Activated T-cell treated with anti-CD3 and anti-CD28 coated beads, Interleukin-2, amount 50 U/mL, for 48 hours (primary cell): Measurements from ENCODE around the gene COMMD10.

Source experiments
- DNase-seq, 2 experiments: peaks; one replicate each; pipeline ENCODE4 v3.0.0-alpha.2; 2020

The COMMD10 gene

GRCh38 chr5:116225281-116225922 lies 140.6 kb downstream of the COMMD10 start:
- no peak for DNase-seq

GRCh38 chr5:116229131-116229689 lies 144.4 kb downstream of the COMMD10 start:
- DNase-seq, result no peak

- DNase-seq, result no peak
Observed at GRCh38 chr5:116231288-116231687, 146.5 kb downstream of the COMMD10 start.

- no peak for DNase-seq
Observed at GRCh38 chr5:116234681-116235080, 149.9 kb downstream of the COMMD10 start.

- DNase-seq, result no peak
Observed at GRCh38 chr5:116237917-116238500, 153.2 kb downstream of the COMMD10 start.

GRCh38 chr5:116242343-116242742 lies 157.5 kb downstream of the COMMD10 start:
- no peak for DNase-seq

- DNase-seq, result no peak
Observed at GRCh38 chr5:116248432-116248831, 163.6 kb downstream of the COMMD10 start.

GRCh38 chr5:116249648-116250047 lies 164.8 kb downstream of the COMMD10 start:
- DNase-seq, result no peak

- no peak for DNase-seq
Observed at GRCh38 chr5:116256717-116257116, 171.9 kb downstream of the COMMD10 start.

- no peak for DNase-seq
Observed at GRCh38 chr5:116265471-116265870, 180.6 kb downstream of the COMMD10 start.

- DNase-seq, result no peak
Observed at GRCh38 chr5:116271446-116272025, 186.7 kb downstream of the COMMD10 start.

- DNase-seq, result no peak
Observed at GRCh38 chr5:116272281-116272941, 187.6 kb downstream of the COMMD10 start.

GRCh38 chr5:116273448-116274242 lies 188.8 kb downstream of the COMMD10 start:
- no peak for DNase-seq

GRCh38 chr5:116274251-116274650 lies 189.4 kb downstream of the COMMD10 start:
- no peak for DNase-seq

GRCh38 chr5:116275282-116275681 lies 190.5 kb downstream of the COMMD10 start:
- no peak for DNase-seq

- DNase-seq, result no peak
Observed at GRCh38 chr5:116276952-116277351, 192.1 kb downstream of the COMMD10 start.

- DNase-seq, result no peak
Observed at GRCh38 chr5:116280149-116280803, 195.5 kb downstream of the COMMD10 start.

GRCh38 chr5:116281309-116281708 lies 196.5 kb downstream of the COMMD10 start:
- DNase-seq, result no peak

GRCh38 chr5:116288524-116288923 lies 203.7 kb downstream of the COMMD10 start:
- no peak for DNase-seq

- no peak for DNase-seq
Observed at GRCh38 chr5:116289276-116289675, 204.5 kb downstream of the COMMD10 start.

GRCh38 chr5:116291271-116291670 lies 206.4 kb downstream of the COMMD10 start:
- DNase-seq, result no peak

GRCh38 chr5:116292321-116292720 lies 207.5 kb downstream of the COMMD10 start:
- no peak for DNase-seq
